PC-9 (cell line): Measurements from ENCODE around the gene VPS13D.

Source experiments
- CTCF ChIP-seq: fragments of 200-600 bp; sonication (generic); conservative IDR thresholded peaks from 2 replicates; pipeline ENCODE4 v1.6.1; 2017; ENCODE audit warnings: mixed run types, antibody characterized with exemption, mild to moderate bottlenecking, moderate library complexity
- EZH2 ChIP-seq: fragments of 200-600 bp; sonication (generic); IDR thresholded peaks from 2 replicates; pipeline ENCODE4 v1.8.0; 2017; ENCODE audit warnings: antibody characterized with exemption, low read depth

GRCh38 chr1:12445257-12445656, 215.4 kb downstream of the VPS13D start:
- no peak for TF ChIP-seq CTCF
- no peak for TF ChIP-seq EZH2
